HG02678 (cell line): Measurements from ENCODE around the gene SHMT2.

Experiments
- ATAC-seq: cut with Tn5 transposase; IDR thresholded peaks from one replicate; pipeline ENCODE4 v1.9.1; 2021; ENCODE audit warnings: mild to moderate bottlenecking, moderate library complexity; ENCODE audit not compliant: unreplicated experiment

SHMT2 gene

DNA sequence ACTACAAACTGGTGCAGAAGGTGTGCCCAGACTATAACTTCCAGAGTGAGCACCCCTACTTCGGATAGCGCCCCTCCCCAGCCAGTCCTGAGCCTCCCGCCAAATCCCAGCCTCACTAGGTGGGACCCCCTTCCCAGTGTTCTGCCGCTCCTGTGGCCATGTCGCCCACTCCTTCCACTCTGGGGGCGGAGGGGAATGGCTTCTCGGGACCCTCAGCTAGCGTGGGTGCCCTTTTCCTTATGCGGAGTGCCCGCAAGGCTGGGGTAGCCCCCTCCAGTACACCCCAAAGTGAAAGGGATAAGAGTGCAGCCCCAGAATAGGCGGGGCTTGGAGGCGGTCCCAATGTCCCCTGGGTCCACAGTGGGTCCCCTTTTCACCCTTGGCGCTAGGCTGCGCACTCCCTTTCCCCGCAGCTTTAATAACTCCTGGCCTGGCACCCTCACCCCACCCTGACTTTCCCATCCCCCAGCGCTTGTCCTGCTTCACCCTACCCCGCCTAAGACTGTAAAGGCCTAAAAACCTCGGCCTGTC lies 3.8 kb upstream of the SHMT2 start:
- no peak for ATAC-seq

- ATAC-seq: no peak
These were observed 2.8 kb upstream of the SHMT2 start for GRCh38 chr12:57226588-57227314.

- no peak for ATAC-seq
These were observed 2.0 kb upstream of the SHMT2 start for GRCh38 chr12:57227315-57228115.

DNA sequence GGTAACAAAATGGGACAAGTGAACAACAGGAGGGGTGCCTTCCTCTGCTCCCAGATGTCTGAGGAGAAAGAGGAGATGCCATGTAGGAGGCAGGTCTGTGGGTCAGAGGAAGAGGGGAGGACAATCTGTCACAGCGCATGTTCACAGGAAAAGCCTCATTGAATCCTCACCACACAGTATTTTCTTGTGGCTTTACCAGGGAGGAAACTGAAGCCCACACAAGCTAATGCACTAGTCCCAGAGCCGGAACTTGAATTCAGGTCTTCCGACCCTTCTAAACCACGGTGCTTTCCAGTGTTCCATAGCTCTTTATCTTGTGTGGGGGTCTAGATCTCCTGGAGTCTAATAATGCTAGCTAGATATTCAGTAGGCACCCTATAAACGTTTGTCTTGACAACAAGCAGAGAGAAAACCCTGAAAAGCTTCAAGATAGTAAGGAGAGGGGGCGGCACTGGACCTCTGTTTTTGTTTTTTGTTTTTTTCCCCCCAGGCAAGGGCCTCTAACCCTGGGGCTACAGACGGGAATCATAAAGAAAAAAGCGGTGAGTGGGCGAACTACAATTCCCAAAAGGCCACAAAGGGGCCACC lies 371 bp upstream of the SHMT2 start:
- peak; percentile 13 for ATAC-seq

- no peak for ATAC-seq
These were observed 1.1 kb downstream of the SHMT2 start for GRCh38 chr12:57230381-57231155.

- ATAC-seq: no peak
These were observed 1.9 kb downstream of the SHMT2 start for GRCh38 chr12:57231276-57232021.

DNA sequence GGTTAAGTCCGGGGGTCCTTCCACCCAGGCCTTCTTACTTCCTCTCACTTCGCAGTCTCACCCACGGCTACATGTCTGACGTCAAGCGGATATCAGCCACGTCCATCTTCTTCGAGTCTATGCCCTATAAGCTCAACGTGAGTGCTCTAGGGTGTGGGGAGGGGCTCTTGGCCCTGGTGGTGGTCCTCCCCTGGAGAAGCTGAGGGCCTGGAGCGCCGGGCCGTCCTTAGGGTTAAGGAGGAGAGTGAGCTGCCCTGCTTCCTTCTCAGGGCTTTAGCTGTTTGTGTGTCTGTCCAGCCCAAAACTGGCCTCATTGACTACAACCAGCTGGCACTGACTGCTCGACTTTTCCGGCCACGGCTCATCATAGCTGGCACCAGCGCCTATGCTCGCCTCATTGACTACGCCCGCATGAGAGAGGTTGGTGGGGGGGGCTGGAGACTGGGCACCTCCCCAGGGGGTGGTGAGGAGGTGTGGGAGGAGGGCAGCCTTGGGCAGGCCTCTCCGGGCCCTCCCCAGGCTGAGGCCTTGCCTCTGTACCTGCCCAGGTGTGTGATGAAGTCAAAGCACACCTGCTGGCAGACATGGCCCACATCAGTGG lies 2.7 kb downstream of the SHMT2 start:
- ATAC-seq: no peak

- ATAC-seq: no peak
These were observed 4.1 kb downstream of the SHMT2 start for GRCh38 chr12:57233357-57234232.

GRCh38 chr12:57234233-57234570 lies 4.7 kb downstream of the SHMT2 start:
- no peak for ATAC-seq

DNA sequence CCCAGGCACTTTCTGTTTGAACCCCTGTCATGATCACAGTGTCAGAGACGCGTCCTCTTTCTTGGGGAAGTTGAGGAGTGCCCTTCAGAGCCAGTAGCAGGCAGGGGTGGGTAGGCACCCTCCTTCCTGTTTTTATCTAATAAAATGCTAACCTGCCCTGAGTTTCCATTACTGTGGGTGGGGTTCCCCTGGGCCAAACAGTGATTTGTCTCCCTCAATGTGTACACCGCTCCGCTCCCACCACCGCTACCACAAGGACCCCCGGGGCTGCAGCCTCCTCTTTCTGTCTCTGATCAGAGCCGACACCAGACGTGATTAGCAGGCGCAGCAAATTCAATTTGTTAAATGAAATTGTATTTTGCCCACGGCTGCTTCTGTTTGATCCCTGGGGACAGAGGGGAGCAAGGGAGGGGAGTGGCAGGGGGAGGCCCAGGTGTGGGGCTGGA lies 5.1 kb downstream of the SHMT2 start:
- no peak for ATAC-seq

GRCh38 chr12:57235017-57235727 lies 5.7 kb downstream of the SHMT2 start:
- no peak for ATAC-seq

DNA sequence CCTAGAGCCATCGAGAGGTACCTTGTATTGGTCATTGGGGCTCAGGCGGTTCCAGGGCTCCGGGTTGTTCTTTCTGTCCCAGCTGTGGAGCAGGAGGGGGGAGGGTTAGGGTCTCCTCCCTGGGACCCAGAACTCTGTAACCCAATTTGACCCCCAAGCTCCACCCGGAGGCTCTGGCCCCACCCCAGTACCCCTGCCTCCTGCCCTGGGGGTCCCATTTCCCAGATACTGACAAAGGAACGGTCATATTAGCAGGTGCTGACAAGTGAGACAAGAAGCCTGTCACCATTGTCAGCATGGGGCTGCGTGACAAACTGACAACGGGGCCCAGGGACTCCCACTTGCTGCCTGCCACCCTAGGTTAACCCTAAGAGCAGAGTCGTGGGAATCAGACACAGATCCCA lies 6.2 kb downstream of the SHMT2 start:
- no peak for ATAC-seq

GRCh38 chr12:57236201-57236924 lies 6.9 kb downstream of the SHMT2 start:
- ATAC-seq: no peak

- no peak for ATAC-seq
These were observed 7.5 kb downstream of the SHMT2 start for GRCh38 chr12:57236925-57237595.

DNA sequence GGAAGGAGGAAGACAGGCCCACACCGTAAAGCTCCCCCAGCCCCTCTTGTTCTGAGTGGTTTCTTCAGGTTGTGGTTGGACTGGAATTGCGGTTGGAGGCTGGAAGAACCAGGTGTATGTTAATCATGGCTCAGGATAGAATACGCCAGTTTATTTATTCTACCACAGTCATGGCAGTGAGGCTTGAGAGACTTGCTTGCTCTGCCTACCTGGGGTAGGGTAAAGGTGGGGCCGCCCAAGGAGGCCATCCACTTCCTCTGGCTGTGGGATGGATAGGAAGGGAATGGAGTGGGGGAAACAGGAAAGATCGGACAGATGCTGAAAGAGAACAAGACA lies 8.1 kb downstream of the SHMT2 start:
- ATAC-seq: no peak

DNA sequence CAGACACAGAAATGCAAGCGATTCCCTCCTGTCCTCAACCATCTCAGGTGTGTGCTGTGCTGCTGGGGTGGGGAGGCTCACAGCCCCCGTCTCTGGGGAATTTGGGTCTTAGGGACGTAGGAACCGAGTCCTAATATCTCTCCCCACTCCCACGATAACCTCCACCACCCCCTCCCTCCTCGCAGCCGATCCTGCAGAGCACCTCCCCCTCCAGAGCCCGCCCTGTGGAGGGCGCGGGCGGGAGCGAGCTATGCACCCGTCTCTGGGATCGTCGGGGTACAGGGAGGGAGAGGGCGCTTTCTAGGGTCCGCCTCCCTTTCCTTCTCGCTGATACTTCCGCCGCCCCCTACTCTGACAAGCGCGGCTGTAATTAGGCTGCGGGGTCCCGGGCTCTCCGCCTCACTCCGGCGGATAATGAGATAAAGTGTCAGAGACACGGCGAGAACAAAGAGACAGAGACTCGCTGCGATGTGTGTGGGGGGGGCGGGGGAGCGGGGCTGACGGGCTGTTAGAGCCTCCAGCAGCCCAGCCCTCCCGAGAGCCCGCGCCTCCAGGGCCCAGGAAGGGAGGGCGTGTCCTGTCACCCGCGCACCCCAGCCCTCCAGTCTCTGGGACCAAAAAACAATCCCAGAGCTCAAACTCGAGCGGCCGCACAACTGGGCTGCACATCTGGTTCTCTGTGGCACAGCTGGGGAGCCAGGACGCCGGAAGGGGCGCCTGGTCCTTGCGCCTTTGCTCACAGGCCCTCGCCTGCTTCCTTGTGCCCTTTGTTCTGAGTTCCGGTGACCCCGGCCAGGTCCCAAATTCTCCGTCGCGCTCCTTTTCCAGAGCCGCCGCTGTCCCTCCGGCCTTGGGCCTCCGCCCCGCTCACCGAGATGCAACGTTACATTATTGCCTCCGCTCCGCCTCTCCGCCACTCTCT lies 8.7 kb downstream of the SHMT2 start:
- no peak for ATAC-seq
